Thyroid gland (tissue), 4 donors: ENCODE data around the gene WIPI1. TPM values are rescaled to one million over a fixed set of nuclear protein-coding genes. Genes with fewer than 3 reads are reported as not detected.
"Not testable (repeated sequence)": the region's sequence is repeated elsewhere in the genome, so short reads cannot be mapped to it uniquely, and the experiment has no call there.

ENCODE experiments used
- DNase-seq, 2 donors: peaks; one replicate each; pipeline ENCODE4 v3.0.0-alpha.2; 2019
- H3K27ac ChIP-seq, 3 donors: fragments of 200-600 bp; sonication (generic); 1 replicate in 2 of 3; 2 replicates in 1 of 3; pipeline ENCODE4 v1.5.1; 2016 to 2019; ENCODE audit warnings: mild to moderate bottlenecking in 1 of 3, moderate library complexity in 1 of 3
- H3K27me3 ChIP-seq: fragments of 200-600 bp; sonication (generic); one replicate; pipeline ENCODE4 v1.5.1; 2019
- H3K36me3 ChIP-seq, 2 donors: fragments of 200-600 bp; sonication (generic); one replicate each; pipeline ENCODE4 v1.5.1; 2016 to 2019
- H3K4me1 ChIP-seq, 2 donors: fragments of 200-600 bp; sonication (generic); one replicate each; pipeline ENCODE4 v1.5.1; 2017 to 2019
- H3K4me3 ChIP-seq, 3 donors: fragments of 200-600 bp; sonication (generic); replicated peaks in 1 of 3; 1 replicate in 2 of 3; 2 replicates in 1 of 3; pipeline ENCODE4 v1.5.1; 2016; ENCODE audit warnings: mild to moderate bottlenecking in 1 of 3
- H3K9me3 ChIP-seq: fragments of 200-600 bp; sonication (generic); one replicate; pipeline ENCODE4 v1.5.1; 2017
- POLR2A ChIP-seq, 2 donors: fragments of 450-650 bp; IDR thresholded peaks; one replicate each; pipeline ENCODE4 v1.6.1; 2017; ENCODE audit warnings: antibody characterized with exemption in 2 of 2, mild to moderate bottlenecking in 2 of 2, moderate library complexity in 1 of 2
- WGBS, 2 donors: methylation state at CpG; one replicate each; pipeline ENCODE4 v1.1.5; 2017; 5-methylcytosine and 5-hydroxymethylcytosine counted together
- intact Hi-C: fragments of 100-400 bp; cut with DNase I; formaldehyde crosslinking; loops from one replicate; pipeline ENCODE4 v1.15.1; 2023
- total RNA-seq, 4 donors: library from RNA; depleted of rRNA; stranded (reverse); fragments of >200 nt; gene quantifications; one replicate each; pipeline ENCODE4 v1.2.3, GENCODE V29; 2016
- TF ChIP-seq, protein P1 (sequence below), 6 experiments: fragments of 200-600 bp in 3 of 6; fragments of 450-650 bp in 3 of 6; sonication (generic) in 3 of 6; IDR thresholded peaks; one replicate each; pipeline ENCODE4 v1.5.1; 2016 to 2019; ENCODE audit warnings: antibody characterized with exemption in 6 of 6, mild to moderate bottlenecking in 2 of 6, inconsistent platforms in 1 of 6, moderate library complexity in 1 of 6

Gene WIPI1
- total RNA-seq, 4 donors from 2014 or later, result 50.0 to 89.8 (median 78.4) TPM

DNA sequence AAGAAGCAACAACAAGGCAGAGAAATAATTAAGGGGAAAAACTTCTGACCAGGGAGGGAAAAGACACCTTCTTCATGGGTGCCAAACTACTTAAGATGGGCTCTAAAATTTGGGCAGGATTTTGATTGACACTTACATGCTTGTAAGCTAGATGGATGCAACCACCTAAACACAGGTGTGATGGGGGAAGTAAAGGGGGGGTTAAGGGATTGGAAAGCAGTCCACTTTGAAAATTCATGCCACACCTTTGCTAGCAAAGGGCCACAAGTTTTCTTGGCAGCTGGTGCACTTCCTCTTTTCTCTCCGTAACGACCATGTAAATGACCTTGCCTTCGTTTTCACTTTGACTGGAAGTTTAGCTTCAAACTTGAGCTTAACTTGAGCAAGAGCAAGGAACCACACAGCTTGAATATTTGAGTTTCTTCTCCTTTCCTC is 40.6 kb upstream of the WIPI1 start:
- no peak for DNase-seq
- Histone ChIP-seq H3K36me3 (no peaks in the 10 kb centered on the region), H3K27me3 (no peaks in the 10 kb centered on the region), H3K9me3 (no peaks in the 10 kb centered on the region), H3K4me3 (no peak overlapping the region), H3K27ac (no peak overlapping the region), H3K4me1 (peaks cover 9 to 13% of the 10 kb centered on the region in 2 donors)
- intact Hi-C loops, result no loop called here
- TF ChIP-seq, protein P1, sequence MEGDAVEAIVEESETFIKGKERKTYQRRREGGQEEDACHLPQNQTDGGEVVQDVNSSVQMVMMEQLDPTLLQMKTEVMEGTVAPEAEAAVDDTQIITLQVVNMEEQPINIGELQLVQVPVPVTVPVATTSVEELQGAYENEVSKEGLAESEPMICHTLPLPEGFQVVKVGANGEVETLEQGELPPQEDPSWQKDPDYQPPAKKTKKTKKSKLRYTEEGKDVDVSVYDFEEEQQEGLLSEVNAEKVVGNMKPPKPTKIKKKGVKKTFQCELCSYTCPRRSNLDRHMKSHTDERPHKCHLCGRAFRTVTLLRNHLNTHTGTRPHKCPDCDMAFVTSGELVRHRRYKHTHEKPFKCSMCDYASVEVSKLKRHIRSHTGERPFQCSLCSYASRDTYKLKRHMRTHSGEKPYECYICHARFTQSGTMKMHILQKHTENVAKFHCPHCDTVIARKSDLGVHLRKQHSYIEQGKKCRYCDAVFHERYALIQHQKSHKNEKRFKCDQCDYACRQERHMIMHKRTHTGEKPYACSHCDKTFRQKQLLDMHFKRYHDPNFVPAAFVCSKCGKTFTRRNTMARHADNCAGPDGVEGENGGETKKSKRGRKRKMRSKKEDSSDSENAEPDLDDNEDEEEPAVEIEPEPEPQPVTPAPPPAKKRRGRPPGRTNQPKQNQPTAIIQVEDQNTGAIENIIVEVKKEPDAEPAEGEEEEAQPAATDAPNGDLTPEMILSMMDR (IDR thresholded peaks at IDR 0.05), result no peak
- no peak for TF ChIP-seq POLR2A (IDR thresholded peaks at IDR 0.05)
- WGBS, 2 donors, result 20 to 43% methylated on average over 3 of the region's 3 CpGs

DNA sequence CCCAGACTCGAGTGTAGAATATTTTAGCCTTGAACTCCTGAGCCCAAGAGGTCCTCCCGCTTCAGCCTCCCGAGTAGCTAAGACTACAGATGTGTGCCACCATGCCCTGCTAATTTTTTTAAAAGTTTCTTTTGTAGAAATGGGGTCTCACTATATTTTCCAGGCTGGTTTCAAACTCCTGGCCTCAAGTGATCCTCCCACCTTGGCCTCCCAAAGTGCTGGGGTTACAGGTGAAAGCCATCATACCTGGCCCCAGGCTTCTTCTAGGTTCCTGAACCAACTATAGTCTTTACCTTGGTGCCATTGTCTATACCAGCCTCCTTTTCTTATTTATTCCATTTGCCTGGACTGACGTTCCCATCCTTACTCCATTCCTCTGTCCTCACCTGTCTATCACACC is 37.8 kb upstream of the WIPI1 start:
- H3K9me3 ChIP-seq, result no peaks in the 10 kb centered on the region
- H3K4me1 ChIP-seq, result peaks cover 15 to 23% of the 10 kb centered on the region in 2 donors
- H3K27ac ChIP-seq, result no peak overlapping the region
- DNase-seq, result no peak
- H3K4me3 ChIP-seq, result no peak overlapping the region
- H3K36me3 ChIP-seq, result no peaks in the 10 kb centered on the region
- WGBS, 2 donors, result 94 to 96% methylated on average over 4 of the region's 4 CpGs
- intact Hi-C loops, result no loop called here
- TF ChIP-seq, protein P1 (IDR thresholded peaks at IDR 0.05), result no peak
- TF ChIP-seq POLR2A (IDR thresholded peaks at IDR 0.05), result no peak
- no peaks in the 10 kb centered on the region for H3K27me3 ChIP-seq

DNA sequence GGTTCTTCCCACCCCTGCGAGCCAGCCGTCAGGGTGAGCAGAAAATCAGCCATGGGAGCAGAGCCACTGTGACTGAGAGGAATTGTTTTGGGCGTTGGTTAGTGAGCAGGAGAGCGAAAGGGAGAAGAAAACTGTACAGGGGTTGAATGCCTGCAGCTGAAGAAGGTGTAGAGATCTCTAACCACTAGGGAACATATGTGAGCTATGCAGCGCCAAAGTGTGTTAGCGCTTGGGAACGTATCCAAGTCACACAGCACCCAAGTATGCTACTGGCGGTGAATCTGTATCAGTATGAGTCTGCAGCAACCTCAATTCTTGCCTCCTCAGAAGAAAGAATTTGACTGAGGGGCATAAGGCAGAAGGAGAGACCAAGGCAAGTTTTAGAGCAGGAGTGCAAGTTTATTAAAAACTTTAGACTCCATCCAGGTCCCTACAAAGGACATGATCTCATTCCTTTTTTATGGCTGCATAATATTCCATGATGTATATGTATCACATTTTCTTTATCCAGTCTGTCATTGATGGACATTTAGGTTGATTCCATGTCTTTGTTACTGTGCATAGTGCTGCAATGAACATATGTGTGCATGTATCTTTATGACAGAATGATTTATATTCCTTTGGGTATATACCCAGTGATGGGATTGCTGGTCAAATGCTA is 35.2 kb upstream of the WIPI1 start:
- WGBS, 2 donors, result 83% methylated on average over 8 of the region's 8 CpGs
- H3K36me3 ChIP-seq, H3K9me3 ChIP-seq, H3K4me3 ChIP-seq, DNase-seq, intact Hi-C loops, H3K27me3 ChIP-seq: not testable (repeated sequence)
- Histone ChIP-seq H3K4me1 (peaks cover 14 to 15% of the 10 kb centered on the region in 2 donors), H3K27ac (peak overlapping the region in 1 of 3 donors; percentile 31)

DNA sequence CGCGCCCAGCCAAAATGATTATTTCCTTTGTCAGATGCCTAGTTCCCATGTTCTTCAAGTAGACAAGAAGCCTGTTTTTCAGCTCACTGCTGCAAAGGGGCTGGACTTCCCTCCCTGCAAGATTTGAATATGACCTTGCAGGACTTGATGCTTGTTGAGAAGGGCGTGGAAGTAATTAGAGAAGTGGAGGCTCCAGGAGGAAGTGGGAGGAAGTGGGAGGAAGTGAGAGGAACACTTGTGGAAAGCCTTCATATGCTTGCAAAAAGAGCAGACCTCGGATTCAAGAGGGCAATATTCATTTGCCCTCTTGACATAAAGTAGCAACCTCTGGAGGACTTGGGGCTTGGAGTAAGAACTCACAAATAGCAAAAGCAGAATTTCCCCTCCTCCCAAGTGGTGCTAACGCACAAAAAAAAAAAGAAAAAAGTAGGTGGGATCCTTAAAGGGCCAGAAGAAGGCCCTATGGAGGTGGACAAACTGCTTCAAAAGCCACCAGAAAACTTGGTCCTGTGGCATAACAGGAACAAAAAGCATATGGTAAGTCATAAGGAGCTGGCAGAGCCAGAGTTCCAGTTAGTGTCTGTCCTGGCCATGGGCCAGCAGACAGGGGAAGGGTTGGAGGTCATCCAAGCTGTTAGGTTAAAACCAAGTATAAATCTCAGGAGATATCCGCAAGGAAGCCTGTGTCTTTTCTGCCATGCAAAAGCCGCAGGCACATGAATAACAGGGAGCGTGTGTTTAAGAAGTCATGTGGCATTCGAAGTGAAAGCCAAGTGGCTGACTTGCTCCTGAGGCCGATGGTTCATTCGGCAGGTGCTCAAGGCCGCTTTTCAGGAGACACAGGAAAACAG is 34.3 kb upstream of the WIPI1 start:
- peak; percentile 54 to 65 for DNase-seq
- no peak for TF ChIP-seq POLR2A (IDR thresholded peaks at IDR 0.05)
- TF ChIP-seq, protein P1 (IDR thresholded peaks at IDR 0.05), result no peak
- H3K4me1 ChIP-seq, result peaks cover 14 to 15% of the 10 kb centered on the region in 2 donors
- no peaks in the 10 kb centered on the region for H3K36me3 ChIP-seq
- H3K9me3 ChIP-seq, result no peaks in the 10 kb centered on the region
- intact Hi-C loops, result no loop called here
- H3K27me3 ChIP-seq, result no peaks in the 10 kb centered on the region
- H3K27ac ChIP-seq, result peak overlapping the region in 2 of 3 donors; percentile 31 to 57
- WGBS, 2 donors, result 28 to 44% methylated on average over 12 of the region's 12 CpGs
- no peak overlapping the region for H3K4me3 ChIP-seq

DNA sequence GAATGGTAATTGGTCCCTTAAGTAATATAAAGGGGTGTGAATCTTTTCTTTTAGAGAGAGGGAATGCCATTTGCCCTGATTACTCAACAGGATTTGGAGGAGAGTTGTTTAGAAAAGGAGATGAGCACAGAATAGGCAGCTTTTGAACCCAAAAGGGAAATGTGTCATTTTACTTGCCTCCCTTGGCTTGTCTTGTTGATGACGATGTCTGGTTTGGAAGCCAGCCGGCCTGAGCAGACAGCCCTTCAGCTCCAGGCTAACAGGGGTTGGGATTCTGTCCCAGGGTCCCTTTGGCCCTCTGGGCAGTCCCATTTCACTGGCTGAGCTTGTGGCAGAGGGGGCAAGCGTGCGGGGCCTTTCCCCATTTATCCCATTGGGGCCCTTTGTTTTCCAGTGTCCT is 32.6 kb upstream of the WIPI1 start:
- 75 to 85% methylated on average over 4 of the region's 4 CpGs for WGBS, 2 donors
- intact Hi-C loops, result no loop called here
- no peak for DNase-seq
- no peaks in the 10 kb centered on the region for H3K9me3 ChIP-seq
- no peak overlapping the region for H3K27ac ChIP-seq
- H3K4me3 ChIP-seq, result no peak overlapping the region
- H3K36me3 ChIP-seq, result no peaks in the 10 kb centered on the region
- no peaks in the 10 kb centered on the region for H3K27me3 ChIP-seq
- H3K4me1 ChIP-seq, result peaks cover 14 to 15% of the 10 kb centered on the region in 2 donors
- TF ChIP-seq POLR2A (IDR thresholded peaks at IDR 0.05), result no peak
- TF ChIP-seq, protein P1 (IDR thresholded peaks at IDR 0.05), result no peak
